HT1080 (cell line): Measurements from ENCODE around the gene ADAMTS16. TPM values are rescaled to one million over a fixed set of nuclear protein-coding genes. Genes with fewer than 3 reads are reported as not detected.
A peak's percentile ranks its signal among the peaks of the same experiment; 100 is the strongest.

ENCODE experiments used
- DNase-seq: peaks from one replicate; pipeline ENCODE4 v3.0.0-alpha.2; 2015; ENCODE audit warnings: low read depth
- total RNA-seq: library from RNA; depleted of rRNA; stranded (reverse); fragments of >200 nt; shearing (Covaris generic); gene quantifications from 2 replicates; pipeline ENCODE4 v1.2.3, GENCODE V29; 2014

ADAMTS16 gene
- total RNA-seq, 1 experiment from 2014 or later: 3.9 TPM

GRCh38 chr5:5313101-5313635 lies 173.0 kb downstream of the ADAMTS16 start:
- peak; percentile 49 for DNase-seq

- DNase-seq: no peak
Observed at GRCh38 chr5:5314166-5314565, 174.0 kb downstream of the ADAMTS16 start.

GRCh38 chr5:5314626-5315025 lies 174.5 kb downstream of the ADAMTS16 start:
- DNase-seq: no peak

GRCh38 chr5:5315068-5315980 lies 175.2 kb downstream of the ADAMTS16 start:
- peak; percentile 46 for DNase-seq

- peak; percentile 74 for DNase-seq
Observed at GRCh38 chr5:5316334-5316733, 176.2 kb downstream of the ADAMTS16 start.

- no peak for DNase-seq
Observed at GRCh38 chr5:5317976-5318375, 177.8 kb downstream of the ADAMTS16 start.

GRCh38 chr5:5318426-5319190 lies 178.5 kb downstream of the ADAMTS16 start:
- DNase-seq: no peak

GRCh38 chr5:5320062-5320805 lies 180.1 kb downstream of the ADAMTS16 start:
- no peak for DNase-seq

GRCh38 chr5:5321137-5321536 lies 181.0 kb downstream of the ADAMTS16 start:
- DNase-seq: no peak

GRCh38 chr5:5323551-5323950 lies 183.4 kb downstream of the ADAMTS16 start:
- DNase-seq: no peak

GRCh38 chr5:5326115-5326758 lies 186.1 kb downstream of the ADAMTS16 start:
- no peak for DNase-seq

GRCh38 chr5:5327126-5327525 lies 187.0 kb downstream of the ADAMTS16 start:
- DNase-seq: no peak

- DNase-seq: no peak
Observed at GRCh38 chr5:5330728-5331452, 190.8 kb downstream of the ADAMTS16 start.

- DNase-seq: no peak
Observed at GRCh38 chr5:5331848-5332247, 191.7 kb downstream of the ADAMTS16 start.

- no peak for DNase-seq
Observed at GRCh38 chr5:5332287-5332686, 192.2 kb downstream of the ADAMTS16 start.

GRCh38 chr5:5335107-5335506 lies 195.0 kb downstream of the ADAMTS16 start:
- DNase-seq: no peak

GRCh38 chr5:5335700-5336264 lies 195.7 kb downstream of the ADAMTS16 start:
- DNase-seq: peak; percentile 81

- DNase-seq: no peak
Observed at GRCh38 chr5:5339257-5339656, 199.1 kb downstream of the ADAMTS16 start.

GRCh38 chr5:5340206-5340729 lies 200.1 kb downstream of the ADAMTS16 start:
- peak; percentile 99 for DNase-seq
